Spinal cord (tissue), 10 donors: ENCODE results near the gene SLC6A8. TPM values are rescaled to one million over a fixed set of nuclear protein-coding genes. Genes with fewer than 3 reads are reported as not detected.
"Not testable (repeated sequence)": the region's sequence is repeated elsewhere in the genome, so short reads cannot be mapped to it uniquely, and the experiment has no call there.

Experiments
- DNase-seq, 6 donors: peaks; one replicate each; pipeline versions ENCODE4 v3.0.0 to v3.0.0-alpha.2; 2013 to 2015; ENCODE audit warnings: low spot score in 6 of 6, low read depth in 4 of 6
- H3K27ac ChIP-seq: one replicate; pipeline ENCODE4 v1.5.1; 2013; ENCODE audit warnings: low read depth, low read length, control low read depth
- H3K27me3 ChIP-seq: one replicate; pipeline ENCODE4 v1.6.1; 2013; ENCODE audit warnings: low read length; ENCODE audit not compliant: control insufficient read depth, insufficient read depth
- H3K36me3 ChIP-seq: one replicate; pipeline ENCODE4 v1.6.1; 2013; ENCODE audit warnings: low read length; ENCODE audit not compliant: control insufficient read depth, insufficient read depth
- H3K4me1 ChIP-seq: one replicate; pipeline ENCODE4 v1.6.1; 2013; ENCODE audit warnings: low read length; ENCODE audit not compliant: control insufficient read depth, insufficient read depth
- H3K4me3 ChIP-seq: one replicate; pipeline ENCODE4 v1.5.1; 2013; ENCODE audit warnings: low read depth, low read length, control low read depth
- H3K9me3 ChIP-seq: one replicate; pipeline ENCODE4 v1.6.1; 2013; ENCODE audit warnings: low read length; ENCODE audit not compliant: control insufficient read depth, insufficient read depth
- WGBS: methylation state at CpG from one replicate; pipeline ENCODE4 v1.1.5; 2013; ENCODE audit warnings: missing lambda C conversion rate; ENCODE audit not compliant: insufficient coverage; 5-methylcytosine and 5-hydroxymethylcytosine counted together
- polyA plus RNA-seq, 2 donors: library from polyadenylated mRNA; unstranded; fragments of 120-200 nt; gene quantifications; one replicate each; pipeline ENCODE4 v1.2.1, GENCODE V29; 2013; ENCODE audit not compliant: insufficient read length in 2 of 2
- total RNA-seq, 2 donors: library from RNA; depleted of rRNA in 1 of 2; stranded (reverse); fragments of 120-200 nt in 1 of 2; fragments of >200 nt in 1 of 2; gene quantifications; one replicate each; pipeline versions ENCODE4 v1.2.3 to v1.2.4, GENCODE V29; 2013 to 2014
- donor health status: healthy.

SLC6A8 gene
- total and polyA plus RNA-seq, 4 donors, result 22.3 to 77.0 (median 47.5) TPM

DNA sequence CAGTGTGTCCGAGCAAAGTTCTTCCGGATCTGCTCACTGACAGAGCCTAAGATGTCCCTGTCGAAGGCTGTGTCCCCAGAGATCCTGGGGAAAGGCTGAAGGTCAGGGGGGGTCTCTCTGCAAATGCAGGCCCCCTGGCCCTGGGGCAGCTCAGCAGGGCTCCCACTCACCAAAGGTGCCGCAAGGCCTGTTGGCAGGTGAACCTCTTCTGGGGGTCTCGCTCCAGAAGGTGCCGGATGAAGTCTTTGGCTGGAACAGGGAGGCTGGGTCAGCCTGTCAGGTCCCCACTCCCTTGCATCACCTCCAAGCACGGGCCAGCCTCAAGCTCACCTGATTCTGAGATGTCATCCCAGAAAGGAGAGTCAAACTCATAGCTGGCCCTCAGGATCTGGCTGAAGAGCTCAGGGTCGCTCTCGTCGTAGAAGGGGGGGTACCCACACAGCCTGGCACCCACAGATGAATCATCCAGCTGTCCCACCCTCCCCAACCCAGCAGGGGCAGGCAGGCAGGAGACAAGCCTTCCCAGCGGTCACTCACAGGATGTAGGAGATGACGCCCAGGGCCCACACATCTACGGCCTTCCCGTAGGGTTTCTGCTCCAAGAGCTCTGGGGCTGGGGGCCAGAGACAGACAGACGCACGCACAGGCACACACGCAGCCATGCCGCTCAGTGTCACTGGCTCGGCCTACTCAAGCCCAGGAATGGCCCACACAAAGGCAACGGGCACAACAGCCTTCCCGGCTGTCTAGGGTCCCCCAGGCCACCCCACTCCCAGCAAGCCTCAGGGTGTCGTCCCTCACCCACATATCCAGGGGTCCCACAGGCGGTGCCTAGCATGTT is 16.8 kb upstream of the SLC6A8 start:
- Histone ChIP-seq H3K27me3 (peaks cover 11% of the 10 kb centered on the region), H3K9me3 (peaks cover 1% of the 10 kb centered on the region), H3K4me1 (peaks cover 22% of the 10 kb centered on the region), H3K36me3 (peaks cover 22% of the 10 kb centered on the region), H3K4me3 (no peak overlapping the region), H3K27ac (no peak overlapping the region)
- no peak for DNase-seq
- 86% methylated on average over 22 of the region's 23 CpGs for WGBS

GRCh38 chrX:153671589-153672530 is 15.9 kb upstream of the SLC6A8 start:
- Histone ChIP-seq H3K36me3 (peaks cover 22% of the 10 kb centered on the region), H3K4me3 (no peak overlapping the region), H3K9me3 (peaks cover 1% of the 10 kb centered on the region), H3K27me3 (peaks cover 11% of the 10 kb centered on the region), H3K4me1 (peaks cover 22% of the 10 kb centered on the region), H3K27ac (no peak overlapping the region)
- no peak for DNase-seq
- 87% methylated on average over 27 of the region's 27 CpGs for WGBS

GRCh38 chrX:153672531-153673427 is 14.9 kb upstream of the SLC6A8 start:
- Histone ChIP-seq H3K27ac (no peak overlapping the region), H3K27me3 (peaks cover 11% of the 10 kb centered on the region), H3K4me1 (peaks cover 16% of the 10 kb centered on the region), H3K4me3 (peak overlapping the region; percentile 26), H3K36me3 (peaks cover 22% of the 10 kb centered on the region), H3K9me3 (peaks cover 1% of the 10 kb centered on the region)
- WGBS, result 44% methylated on average over 35 of the region's 53 CpGs
- peak in 2 of 6 donors; percentile 14 to 51 for DNase-seq

GRCh38 chrX:153673428-153674218 is 14.1 kb upstream of the SLC6A8 start, which contains the start of gene PNCK:
TSS of gene PNCK (minus strand) at chrX:153673813. CDS start at chrX:153673076, 737 bp downstream.
- peaks cover 8% of the 10 kb centered on the region for H3K4me1 ChIP-seq
- WGBS, result 27% methylated on average over 98 of the region's 98 CpGs
- H3K27me3 ChIP-seq, result peaks cover 11% of the 10 kb centered on the region
- peak in 1 of 6 donors; percentile 50 for DNase-seq
- H3K4me3 ChIP-seq, result peak within 1 kb of the TSS; percentile 26
- peaks cover 22% of the 10 kb centered on the region for H3K36me3 ChIP-seq
- peaks cover 1% of the 10 kb centered on the region for H3K9me3 ChIP-seq
- no peak within 1 kb of the TSS for H3K27ac ChIP-seq

GRCh38 chrX:153674219-153674851 is 13.4 kb upstream of the SLC6A8 start:
- Histone ChIP-seq H3K27ac (no peak overlapping the region), H3K4me1 (peaks cover 8% of the 10 kb centered on the region), H3K27me3 (peaks cover 11% of the 10 kb centered on the region), H3K9me3 (peaks cover 1% of the 10 kb centered on the region), H3K4me3 (no peak overlapping the region), H3K36me3 (peaks cover 22% of the 10 kb centered on the region)
- DNase-seq, result no peak
- 68% methylated on average over 24 of the region's 27 CpGs for WGBS

DNA sequence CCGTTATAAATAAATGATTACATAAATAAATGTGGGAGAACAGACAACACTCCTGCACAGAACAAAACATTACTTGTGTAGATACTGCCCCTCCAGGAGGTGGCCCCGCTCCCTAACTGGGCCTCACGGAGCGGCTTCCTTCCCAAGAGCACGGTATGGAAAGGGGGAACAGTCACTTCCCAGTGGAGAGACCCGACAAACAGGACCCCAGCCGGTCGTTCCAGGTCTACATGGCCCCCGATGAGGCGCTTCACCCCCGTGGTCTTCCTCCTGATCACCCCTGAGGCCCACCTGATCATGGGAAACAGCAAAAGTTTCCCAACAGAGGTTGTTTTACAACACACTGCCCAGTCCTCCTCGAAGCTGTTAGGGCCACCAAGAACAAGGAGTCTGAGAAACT is 6.6 kb upstream of the SLC6A8 start:
- Histone ChIP-seq H3K9me3 (no peaks in the 10 kb centered on the region), H3K36me3 (no peaks in the 10 kb centered on the region), H3K4me3 (no peak overlapping the region), H3K4me1 (peaks cover 15% of the 10 kb centered on the region), H3K27ac (no peak overlapping the region), H3K27me3 (no peaks in the 10 kb centered on the region)
- 62% methylated on average over 10 of the region's 12 CpGs for WGBS
- DNase-seq, result no peak

- H3K36me3 ChIP-seq, H3K27me3 ChIP-seq, H3K4me3 ChIP-seq, H3K9me3 ChIP-seq, DNase-seq, H3K27ac ChIP-seq: not testable (repeated sequence)
- 91% methylated on average over 8 of the region's 8 CpGs for WGBS
- peaks cover 28% of the 10 kb centered on the region for H3K4me1 ChIP-seq
Observed at GRCh38 chrX:153683486-153683885, 4.2 kb upstream of the SLC6A8 start.

DNA sequence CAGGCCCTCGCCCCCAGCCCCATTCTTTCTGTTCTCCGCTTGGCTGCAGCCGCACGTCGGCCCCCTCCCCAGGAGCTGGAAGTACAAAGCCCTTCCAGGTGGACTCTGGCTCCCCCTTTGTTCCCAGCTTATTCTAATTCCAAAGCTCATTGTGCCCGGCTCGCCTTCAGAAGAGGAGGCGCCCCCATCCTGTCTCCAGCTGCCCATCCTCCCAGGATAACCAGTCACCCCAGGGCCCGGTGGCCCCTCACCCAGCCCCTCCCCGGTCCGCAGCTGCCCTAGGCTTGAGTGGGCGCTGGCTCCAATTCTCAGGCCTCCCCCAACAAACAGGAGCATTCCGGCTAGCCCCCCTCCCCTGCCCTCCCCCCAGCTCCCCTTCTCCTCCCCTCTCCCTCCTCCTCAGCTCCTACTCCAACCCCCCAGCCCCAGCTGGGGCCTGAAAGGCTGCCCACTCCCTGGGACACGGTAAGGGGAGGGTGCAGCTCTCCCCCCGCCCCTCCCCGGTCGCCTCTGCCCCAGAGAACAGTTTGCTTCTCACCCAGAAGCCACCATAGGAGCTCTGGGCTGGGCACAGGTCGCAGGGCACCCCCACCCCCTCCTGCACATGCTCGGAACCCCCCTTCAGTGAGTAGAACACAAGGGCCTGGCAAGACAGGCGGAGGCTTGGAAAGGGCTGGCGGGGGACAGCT is 3.1 kb upstream of the SLC6A8 start:
- Histone ChIP-seq H3K27ac (no peak overlapping the region), H3K36me3 (peaks cover 1% of the 10 kb centered on the region), H3K27me3 (no peaks in the 10 kb centered on the region), H3K9me3 (no peaks in the 10 kb centered on the region), H3K4me1 (peaks cover 31% of the 10 kb centered on the region), H3K4me3 (no peak overlapping the region)
- WGBS, result 29% methylated on average over 15 of the region's 21 CpGs
- DNase-seq, result peak in 2 of 6 donors; percentile 40 to 77
